Keratinocyte (primary cell): ENCODE measurements around the gene RBBP9. TPM values are rescaled to one million over a fixed set of nuclear protein-coding genes. Genes with fewer than 3 reads are reported as not detected.

ENCODE experiments used
- DNase-seq: peaks from one replicate; pipeline ENCODE4 v3.0.0-alpha.2; 2011; ENCODE audit warnings: low read depth, missing footprints, low spot score
- FAIRE-seq: peaks from 2 replicates; lab custom pipeline; 2011; peaks lifted over from hg19 to GRCh38; lab: Jason Lieb, UNC
- H2AFZ ChIP-seq: 2 replicates; pipeline ENCODE4 v1.6.0; 2012; ENCODE audit warnings: low read length, control low read depth, inconsistent platforms; ENCODE audit not compliant: control insufficient read depth
- H3K27ac ChIP-seq: 2 replicates; pipeline ENCODE4 v1.5.1; 2011; ENCODE audit warnings: low read length; ENCODE audit not compliant: control insufficient read depth, insufficient read depth
- H3K27me3 ChIP-seq: 3 replicates; pipeline ENCODE4 v1.6.0; 2011; ENCODE audit warnings: low read length; ENCODE audit not compliant: control insufficient read depth, insufficient read depth; ENCODE audit errors: extremely low read depth
- H3K36me3 ChIP-seq, 2 experiments: 2 replicates in 1 of 2; 3 replicates in 1 of 2; pipeline ENCODE4 v1.5.1; 2011; ENCODE audit warnings: low read length in 2 of 2, mild to moderate bottlenecking in 1 of 2; ENCODE audit not compliant: control insufficient read depth in 2 of 2, insufficient read depth in 2 of 2; ENCODE audit errors: extremely low read depth in 1 of 2
- H3K4me1 ChIP-seq: 3 replicates; pipeline ENCODE4 v1.5.1; 2011; ENCODE audit warnings: low read length; ENCODE audit not compliant: control insufficient read depth, insufficient read depth; ENCODE audit errors: extremely low read depth
- H3K4me2 ChIP-seq: 3 replicates; pipeline ENCODE4 v1.6.0; 2011; ENCODE audit warnings: low read depth, low read length; ENCODE audit not compliant: control insufficient read depth, insufficient read depth; ENCODE audit errors: extremely low read depth
- H3K4me3 ChIP-seq, 3 experiments: fragments of 200-600 bp in 1 of 3; sonication (generic) in 1 of 3; 2 replicates in 2 of 3; 3 replicates in 1 of 3; pipeline ENCODE4 v1.5.1; 2011 to 2016; ENCODE audit warnings: low read length in 3 of 3, mild to moderate bottlenecking in 3 of 3, control low read depth in 2 of 3, inconsistent platforms in 1 of 3, low read depth in 1 of 3, mixed read lengths in 1 of 3, mixed run types in 1 of 3, moderate library complexity in 1 of 3; ENCODE audit not compliant: control insufficient read depth in 2 of 3, insufficient read depth in 2 of 3; ENCODE audit errors: extremely low read depth in 1 of 3
- H3K79me2 ChIP-seq: 2 replicates; pipeline ENCODE4 v1.6.0; 2012; ENCODE audit warnings: low read length; ENCODE audit not compliant: control insufficient read depth, insufficient read depth
- H3K9ac ChIP-seq: 3 replicates; pipeline ENCODE4 v1.6.0; 2011; ENCODE audit warnings: low read length; ENCODE audit not compliant: control insufficient read depth, insufficient read depth; ENCODE audit errors: extremely low read depth
- H3K9me1 ChIP-seq: 3 replicates; pipeline ENCODE4 v1.6.0; 2011; ENCODE audit warnings: low read length; ENCODE audit not compliant: control insufficient read depth, insufficient read depth; ENCODE audit errors: extremely low read depth
- H3K9me3 ChIP-seq: 2 replicates; pipeline ENCODE4 v1.5.1; 2012; ENCODE audit warnings: low read depth, low read length; ENCODE audit not compliant: control insufficient read depth
- H4K20me1 ChIP-seq: 3 replicates; pipeline ENCODE4 v1.6.0; 2011; ENCODE audit warnings: low read length; ENCODE audit not compliant: control insufficient read depth, insufficient read depth; ENCODE audit errors: extremely low read depth
- EZH2 ChIP-seq: IDR thresholded peaks from one replicate; pipeline ENCODE4 v1.6.1; 2012; ENCODE audit warnings: inconsistent platforms, mild to moderate bottlenecking, low read length, moderate library complexity
- dilution Hi-C: fragments of 300-500 bp; cut with MboI; formaldehyde crosslinking; loops from one replicate; pipeline ENCODE4 v1.7.0; 2020; ENCODE audit warnings: low sequenced_read_pairs; ENCODE audit not compliant: extremely low pct_ligation_motif_present
- polyA plus RNA-seq, 5 experiments: library from polyadenylated mRNA; depleted of rRNA in 3 of 5; stranded (reverse) in 3 of 5; stranded (forward) in 1 of 5; unstranded in 1 of 5; fragments of >200 nt; gene quantifications; 1 replicate in 1 of 5; 2 replicates in 3 of 5; 3 replicates in 1 of 5; pipeline versions ENCODE4 v1.2.1 to v1.2.3, GENCODE V29; 2011 to 2012; ENCODE audit warnings: missing spikeins in 2 of 5, low read depth in 1 of 5, low replicate concordance in 1 of 5
- TF ChIP-seq, protein P1 (sequence below), 3 experiments: IDR thresholded peaks in 1 of 3; conservative IDR thresholded peaks in 1 of 3; optimal IDR thresholded peaks in 1 of 3; 2 replicates in 2 of 3; 3 replicates in 1 of 3; pipeline versions ENCODE3 to v1.5.1; 2011; ENCODE audit warnings: low read length in 3 of 3, mild to moderate bottlenecking in 3 of 3, moderate library complexity in 2 of 3, control low read depth in 1 of 3, inconsistent platforms in 1 of 3; ENCODE audit not compliant: insufficient read depth in 2 of 3; ENCODE audit errors: extremely low read depth in 1 of 3

Gene RBBP9
- polyA plus RNA-seq, 1 donor (not counting 4 experiments of a cell fraction or from before 2014, with no cell fraction given): 17.9 TPM

DNA sequence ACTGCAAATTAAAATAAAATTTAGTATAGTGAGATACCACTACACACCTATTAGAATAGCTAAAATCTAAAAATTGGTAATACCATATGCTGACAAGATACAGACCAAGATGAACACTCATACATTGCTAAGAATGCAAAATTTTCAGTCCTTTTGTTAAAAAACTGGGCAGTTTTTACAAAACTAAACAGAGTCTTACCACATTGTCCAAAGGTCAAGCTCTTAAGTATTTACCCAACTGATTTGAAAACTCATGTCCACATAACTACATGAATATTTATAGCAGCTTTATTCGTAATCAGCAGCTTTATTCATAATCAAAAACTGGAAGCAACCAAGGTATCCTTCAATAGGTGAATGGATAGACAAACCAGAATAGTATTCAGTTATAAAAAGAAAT is 19.8 kb downstream of the RBBP9 start:
- H3K27me3 ChIP-seq: no peaks in the 10 kb centered on the region
- no peak for FAIRE-seq
- H3K4me1 ChIP-seq: no peaks in the 10 kb centered on the region
- no peaks in the 10 kb centered on the region for H3K9me1 ChIP-seq
- H3K9me3 ChIP-seq: no peaks in the 10 kb centered on the region
- no peak overlapping the region for H2AFZ ChIP-seq
- H3K79me2 ChIP-seq: no peaks in the 10 kb centered on the region
- H4K20me1 ChIP-seq: no peaks in the 10 kb centered on the region
- no peak overlapping the region for H3K9ac ChIP-seq
- no peak for DNase-seq
- TF ChIP-seq, protein P1, sequence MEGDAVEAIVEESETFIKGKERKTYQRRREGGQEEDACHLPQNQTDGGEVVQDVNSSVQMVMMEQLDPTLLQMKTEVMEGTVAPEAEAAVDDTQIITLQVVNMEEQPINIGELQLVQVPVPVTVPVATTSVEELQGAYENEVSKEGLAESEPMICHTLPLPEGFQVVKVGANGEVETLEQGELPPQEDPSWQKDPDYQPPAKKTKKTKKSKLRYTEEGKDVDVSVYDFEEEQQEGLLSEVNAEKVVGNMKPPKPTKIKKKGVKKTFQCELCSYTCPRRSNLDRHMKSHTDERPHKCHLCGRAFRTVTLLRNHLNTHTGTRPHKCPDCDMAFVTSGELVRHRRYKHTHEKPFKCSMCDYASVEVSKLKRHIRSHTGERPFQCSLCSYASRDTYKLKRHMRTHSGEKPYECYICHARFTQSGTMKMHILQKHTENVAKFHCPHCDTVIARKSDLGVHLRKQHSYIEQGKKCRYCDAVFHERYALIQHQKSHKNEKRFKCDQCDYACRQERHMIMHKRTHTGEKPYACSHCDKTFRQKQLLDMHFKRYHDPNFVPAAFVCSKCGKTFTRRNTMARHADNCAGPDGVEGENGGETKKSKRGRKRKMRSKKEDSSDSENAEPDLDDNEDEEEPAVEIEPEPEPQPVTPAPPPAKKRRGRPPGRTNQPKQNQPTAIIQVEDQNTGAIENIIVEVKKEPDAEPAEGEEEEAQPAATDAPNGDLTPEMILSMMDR (optimal IDR thresholded peaks at IDR 0.05 in 1 of 3, IDR thresholded peaks at IDR 0.05 in 1 of 3, conservative IDR thresholded peaks at IDR 0.05 in 1 of 3; ENCODE audit: extremely low read depth in 1 of 3, insufficient read depth in 2 of 3, low read length in 3 of 3): no peak
- dilution Hi-C loops: no loop called here
- H3K4me3 ChIP-seq: no peak overlapping the region
- peaks cover 9 to 18% of the 10 kb centered on the region in 2 experiments for H3K36me3 ChIP-seq
- H3K27ac ChIP-seq: no peak overlapping the region
- no peak overlapping the region for H3K4me2 ChIP-seq

DNA sequence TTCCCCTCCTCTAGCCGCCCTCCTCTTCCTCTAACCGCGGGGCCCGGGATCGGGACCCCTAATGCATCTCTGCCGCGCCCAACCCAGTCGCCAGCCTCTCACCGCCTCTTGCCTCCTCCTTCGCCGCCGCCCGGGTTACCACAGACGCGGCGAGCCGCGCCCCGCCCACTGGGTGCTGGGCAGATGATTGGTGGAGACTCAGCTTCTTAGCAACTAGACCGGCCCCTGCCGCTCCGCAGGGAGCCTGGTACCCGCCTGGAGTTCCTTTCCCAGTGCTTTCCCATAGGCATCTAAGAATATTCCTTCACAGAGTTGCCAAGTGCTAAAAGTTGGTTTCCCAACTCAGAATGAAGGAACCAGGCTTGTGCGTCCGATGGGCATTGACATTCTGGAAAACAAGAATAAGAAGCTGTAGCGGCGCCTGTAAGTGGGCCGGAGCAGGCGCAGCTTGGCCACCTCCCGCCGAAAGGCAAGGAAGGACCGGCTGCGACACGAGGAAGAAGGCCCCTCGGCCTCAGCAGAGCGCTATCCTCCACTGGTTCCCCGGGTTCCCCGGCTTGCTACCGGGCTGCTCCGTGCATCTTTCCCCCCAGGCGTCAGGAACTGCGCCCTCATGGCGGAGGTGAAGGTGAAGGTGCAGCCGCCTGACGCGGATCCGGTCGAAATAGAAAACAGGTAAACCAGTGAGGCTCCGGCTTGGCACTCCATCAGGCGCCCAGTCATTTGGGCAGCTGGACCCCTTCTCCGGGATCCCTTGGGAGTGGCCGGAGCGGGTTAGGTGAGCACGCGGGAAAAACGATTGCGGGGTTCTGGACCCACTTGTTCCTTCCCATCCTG is 29.9 kb downstream of the RBBP9 start, which contains the start of the genes DZANK1 and POLR3F:
Gene DZANK1 (minus strand): TSS at position 137 of the 837 bp plus-strand sequence. CDS start 1,672 bp downstream, outside the sequence.
Gene POLR3F (plus strand): TSS at position 497 of the 837 bp plus-strand sequence. CDS start 117 bp downstream, at position 614.
- Histone ChIP-seq H3K4me3 (peak within 1 kb of the TSS; percentile 71 to 100 (median 100)), H3K36me3 (peaks cover 5 to 12% of the 10 kb centered on the region in 2 experiments), H3K4me2 (peak within 1 kb of the TSS; percentile 97), H3K9me3 (no peaks in the 10 kb centered on the region), H3K9ac (peak within 1 kb of the TSS; percentile 94), H3K79me2 (peaks cover 27% of the 10 kb centered on the region), H4K20me1 (no peaks in the 10 kb centered on the region), H3K9me1 (no peaks in the 10 kb centered on the region), H3K4me1 (peaks cover 16% of the 10 kb centered on the region), H3K27me3 (no peaks in the 10 kb centered on the region), H2AFZ (peak within 1 kb of the TSS; percentile 96), H3K27ac (peak within 1 kb of the TSS; percentile 98)
- dilution Hi-C loops: no loop called here
- TF ChIP-seq, protein P1 (optimal IDR thresholded peaks at IDR 0.05 in 1 of 3, IDR thresholded peaks at IDR 0.05 in 1 of 3, conservative IDR thresholded peaks at IDR 0.05 in 1 of 3; ENCODE audit: extremely low read depth in 1 of 3, insufficient read depth in 2 of 3, low read length in 3 of 3): no peak
- TF ChIP-seq EZH2: no peak
- DNase-seq (peak; percentile 71), FAIRE-seq (peak; percentile 62)
